ENCODE data around the gene ZXDC.

The ZXDC gene

DNA sequence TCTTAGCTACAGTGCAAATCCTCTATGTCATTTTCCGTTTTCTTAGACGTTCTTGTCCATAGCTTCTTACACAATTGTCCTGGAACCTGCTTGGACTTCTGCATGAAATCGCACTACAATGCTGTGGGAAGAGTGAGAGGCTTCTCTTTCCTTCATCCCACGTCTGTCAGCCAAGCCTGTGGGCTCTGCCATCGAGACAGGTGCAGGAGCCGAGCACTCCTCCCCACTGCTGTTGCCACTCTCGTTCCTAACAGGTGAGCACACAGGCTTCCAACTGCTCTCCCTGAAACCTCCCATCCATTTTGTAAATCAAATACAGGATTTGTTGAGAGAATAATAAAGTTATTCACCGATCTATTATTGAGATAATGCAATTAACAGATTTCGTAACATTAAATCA, 23.5 kb downstream of the ZXDC start:
- DNase-seq (ENCODE audit: low read depth in 2 of 2): no peak

GRCh38 chr3:126451511-126451910, 24.2 kb downstream of the ZXDC start:
- no peak for DNase-seq (ENCODE audit: low read depth in 2 of 2)

DNA sequence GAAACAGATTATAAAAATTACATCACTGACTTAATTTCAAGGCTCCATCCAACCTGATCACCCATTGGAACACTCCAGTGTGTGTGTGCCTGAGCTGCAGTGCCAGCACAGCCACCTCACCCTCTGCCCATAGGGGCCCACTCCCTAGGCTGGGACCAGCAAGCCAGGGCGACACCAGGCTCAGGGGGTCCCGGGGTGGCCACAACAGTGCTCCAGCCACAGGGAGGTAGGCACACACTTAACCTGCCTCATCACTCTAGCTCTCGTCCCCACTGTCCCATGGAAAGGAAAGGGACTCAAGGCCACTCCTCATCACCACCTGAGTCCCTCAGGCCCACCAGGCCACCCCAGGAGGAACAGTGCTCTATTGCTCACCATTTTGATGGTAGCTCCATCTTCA, 24.9 kb downstream of the ZXDC start:
- no peak for DNase-seq (ENCODE audit: low read depth in 2 of 2)

DNA sequence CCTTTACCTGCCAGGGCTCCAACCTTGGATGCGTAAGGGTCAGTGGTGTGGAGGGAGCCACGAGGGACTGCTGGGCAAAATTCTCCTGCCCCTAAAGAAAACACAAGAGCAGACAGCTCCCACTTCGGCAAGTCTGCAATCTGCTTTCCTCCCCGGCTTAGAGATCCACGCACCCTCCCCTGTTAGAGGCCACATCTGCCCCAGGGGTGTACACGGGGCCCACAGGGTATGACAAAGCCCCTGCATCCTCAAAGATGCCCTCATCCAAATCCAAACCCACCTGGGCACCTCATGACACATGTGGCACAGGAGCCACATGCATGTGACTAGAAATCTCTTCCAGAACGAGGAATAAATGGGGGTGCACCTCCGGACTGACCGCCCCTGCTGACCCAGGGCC, 25.5 kb downstream of the ZXDC start:
- no peak for DNase-seq (ENCODE audit: low read depth in 2 of 2)

DNA sequence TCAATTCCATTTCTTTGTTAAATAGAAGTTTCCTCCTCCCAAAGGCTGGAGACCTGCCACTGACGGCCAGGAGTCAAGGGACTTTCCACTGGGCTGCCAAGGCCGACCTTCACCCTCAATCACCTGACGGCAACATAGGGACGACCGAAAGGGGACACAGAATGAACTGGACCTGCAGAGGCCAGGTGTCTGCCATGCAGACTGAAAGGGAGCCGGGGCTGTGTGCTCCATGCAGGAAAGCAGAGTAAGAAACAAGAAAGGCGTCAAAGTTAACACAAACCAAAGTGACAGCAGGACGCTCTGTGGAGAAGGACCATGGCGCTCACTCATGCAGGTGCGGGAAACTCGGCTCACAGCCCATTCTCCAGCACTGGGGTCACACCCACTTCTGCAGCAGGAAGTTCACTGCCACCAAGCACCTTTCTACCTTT, 26.1 kb downstream of the ZXDC start:
- DNase-seq (ENCODE audit: low read depth in 2 of 2): no peak

GRCh38 chr3:126448893-126449180, 26.9 kb downstream of the ZXDC start:
- no peak for DNase-seq (ENCODE audit: low read depth in 2 of 2)

DNA sequence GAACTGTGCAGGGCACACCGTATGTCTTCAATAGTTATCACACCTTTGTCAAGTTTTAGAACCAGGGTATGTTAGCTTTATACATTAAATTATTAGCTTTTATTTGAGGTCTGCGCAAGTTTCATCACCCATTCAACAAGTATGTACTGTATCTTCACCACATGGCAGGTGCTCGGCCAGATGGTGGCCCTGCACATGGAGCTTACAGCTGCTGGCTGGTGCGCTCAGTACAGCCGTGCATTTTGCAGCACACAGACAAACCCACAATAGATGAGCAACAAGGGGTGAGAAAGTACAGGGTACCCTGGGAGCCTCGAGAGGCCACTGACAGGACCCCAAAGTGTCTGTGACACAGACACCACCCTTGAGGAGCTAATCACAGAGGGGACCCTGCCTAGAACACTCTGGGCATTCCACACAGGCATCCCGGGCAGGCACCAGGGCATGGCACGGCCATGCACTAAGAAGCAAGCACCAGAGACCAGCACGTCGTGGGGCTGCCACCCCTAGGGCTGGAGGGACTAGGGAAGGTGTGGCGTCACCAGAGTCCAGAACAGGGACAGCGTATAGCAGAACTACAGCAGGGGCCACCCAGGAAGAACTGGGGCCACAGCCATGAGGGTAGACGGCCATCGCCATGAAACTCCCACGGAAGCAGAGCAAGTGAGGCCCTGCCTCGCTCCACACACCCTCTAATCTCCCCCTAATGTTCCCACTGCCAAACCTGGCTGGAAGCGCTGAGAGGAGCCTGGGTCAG, 27.4 kb downstream of the ZXDC start:
- no peak for DNase-seq (ENCODE audit: low read depth in 2 of 2)

- no peak for DNase-seq (ENCODE audit: low read depth in 2 of 2)
These were observed 28.1 kb downstream of the ZXDC start for GRCh38 chr3:126447456-126448106.

GRCh38 chr3:126446791-126447190, 28.9 kb downstream of the ZXDC start:
- DNase-seq (ENCODE audit: low read depth in 2 of 2): no peak

- DNase-seq (ENCODE audit: low read depth in 2 of 2): no peak
These were observed 29.4 kb downstream of the ZXDC start for GRCh38 chr3:126446301-126446700.

DNA sequence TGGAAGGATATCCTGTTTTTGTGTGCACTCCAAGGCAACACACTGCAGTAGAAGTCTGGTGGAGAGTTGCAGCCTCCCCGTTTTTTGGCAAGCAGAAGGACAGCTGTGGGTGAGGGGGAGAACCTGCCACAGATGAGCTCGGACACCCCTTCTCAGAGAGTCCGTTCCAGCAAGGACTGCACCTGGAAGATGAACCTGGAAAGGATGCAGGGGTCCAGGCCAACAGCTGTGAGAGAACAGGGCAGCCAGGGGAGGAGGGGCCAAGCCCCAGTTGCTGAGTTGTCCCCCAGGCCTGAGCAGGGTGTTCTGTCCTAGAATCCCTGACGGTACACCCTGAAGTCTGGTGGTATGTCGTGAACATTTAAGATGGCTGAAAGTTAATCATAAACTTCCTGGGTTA, 30.2 kb downstream of the ZXDC start:
- DNase-seq (ENCODE audit: low read depth in 2 of 2): no peak

GRCh38 chr3:126442856-126443242, 32.8 kb downstream of the ZXDC start:
- DNase-seq (ENCODE audit: low read depth in 2 of 2): no peak

GRCh38 chr3:126442094-126442855, 33.4 kb downstream of the ZXDC start:
- no peak for DNase-seq (ENCODE audit: low read depth in 2 of 2)

GRCh38 chr3:126441256-126441880, 34.3 kb downstream of the ZXDC start:
- DNase-seq (ENCODE audit: low read depth in 2 of 2): no peak

DNA sequence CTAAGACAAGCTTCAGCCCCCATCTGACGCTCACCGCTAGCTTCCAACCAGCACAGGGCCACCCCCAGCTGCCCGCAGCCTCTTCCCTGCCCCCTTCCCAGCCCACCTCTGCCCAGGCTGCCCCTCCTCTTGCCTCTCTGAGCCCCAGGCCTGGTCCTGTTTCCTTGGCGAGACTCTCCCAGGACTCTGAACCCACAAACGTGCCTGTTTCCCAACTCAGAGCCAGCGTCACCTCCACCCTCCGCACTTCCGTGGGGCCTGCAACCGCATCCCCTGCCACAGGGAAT, 35.0 kb downstream of the ZXDC start:
- no peak for DNase-seq (ENCODE audit: low read depth in 2 of 2)

DNA sequence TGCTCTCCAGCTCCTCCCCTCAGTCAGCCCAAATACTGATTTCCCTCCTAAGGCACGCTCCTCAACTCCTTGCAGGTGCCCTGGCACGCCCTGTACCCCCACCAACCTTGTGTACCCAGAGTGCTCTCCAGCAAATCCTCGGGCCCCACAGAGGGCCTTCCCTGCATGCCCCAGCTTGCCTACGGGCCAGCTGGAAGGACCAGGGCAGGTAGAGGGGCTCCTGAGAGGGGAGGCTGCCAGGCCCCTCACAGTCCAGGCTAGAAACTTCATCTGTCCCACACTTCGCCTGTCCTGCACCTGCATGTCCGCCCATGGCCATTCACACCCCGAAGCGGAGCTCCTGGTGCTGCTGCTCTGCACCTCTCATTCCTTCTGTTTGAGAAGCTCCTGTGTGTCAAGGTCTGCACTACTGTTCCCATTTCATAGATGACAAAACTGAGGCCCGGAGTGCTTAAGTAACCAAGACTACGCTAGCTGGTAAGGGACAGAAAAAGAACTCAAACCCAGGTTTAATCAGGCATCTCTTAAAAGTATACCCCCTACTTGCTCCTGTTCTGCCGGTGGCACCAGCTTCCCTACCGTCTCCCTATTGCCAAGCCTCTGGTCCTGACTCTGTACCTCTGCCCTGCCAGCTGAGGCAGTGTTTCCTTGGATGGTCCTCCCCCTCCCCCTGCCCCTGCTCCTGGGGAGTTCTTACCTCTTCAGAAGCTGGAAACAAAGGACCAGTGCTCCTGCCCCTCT, 35.6 kb downstream of the ZXDC start:
- no peak for DNase-seq (ENCODE audit: low read depth in 2 of 2)

DNA sequence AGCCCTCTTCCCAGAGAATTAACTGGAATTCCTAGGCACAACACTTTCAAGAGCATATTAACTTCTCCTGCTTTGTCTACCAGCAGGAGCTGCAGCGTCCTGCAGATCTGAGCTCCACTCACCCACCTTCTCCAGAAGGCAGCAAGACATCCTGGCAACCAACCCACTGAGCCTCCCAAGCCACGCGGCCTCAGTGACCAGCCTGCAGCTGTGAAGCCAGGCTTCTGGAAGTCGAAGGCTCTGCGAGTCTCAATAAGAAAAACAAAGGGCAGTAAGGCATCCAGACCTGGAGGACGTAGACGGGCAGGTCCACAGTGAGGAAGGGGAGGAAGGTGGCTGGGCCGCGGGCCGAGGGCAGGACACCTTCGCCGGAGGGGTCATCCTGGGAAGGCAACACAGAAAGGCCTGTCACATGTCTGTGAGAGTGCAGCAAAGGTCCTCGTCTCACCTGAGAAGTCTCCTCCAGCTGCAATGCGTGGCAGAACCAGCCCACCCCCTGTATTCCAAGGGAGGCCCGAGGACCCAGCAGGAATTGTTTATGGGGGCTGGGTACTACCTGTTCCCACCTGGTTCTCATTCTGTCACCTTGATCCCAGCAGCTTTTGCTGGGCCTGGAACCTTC, 36.2 kb downstream of the ZXDC start:
- DNase-seq (ENCODE audit: low read depth in 2 of 2): no peak

DNA sequence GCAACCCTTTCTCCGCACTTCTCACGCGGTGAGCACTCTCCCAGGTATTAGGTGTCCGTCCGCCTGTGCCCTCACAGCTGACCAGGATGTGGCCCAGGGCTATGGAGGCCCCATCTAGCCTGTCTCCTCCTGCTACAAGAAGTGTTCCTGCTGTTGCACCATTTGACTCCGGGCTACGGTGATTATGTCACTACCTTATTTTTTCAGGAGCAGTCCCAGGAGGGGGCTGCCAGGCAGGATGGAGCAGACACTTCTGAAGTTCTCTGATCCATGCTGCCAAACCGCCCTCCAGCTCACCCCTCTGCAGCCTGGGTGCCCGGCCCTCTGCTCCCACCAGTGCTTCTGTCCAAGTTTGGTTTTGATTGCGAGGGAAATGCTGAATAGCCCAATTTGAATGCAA, 36.9 kb downstream of the ZXDC start:
- no peak for DNase-seq (ENCODE audit: low read depth in 2 of 2)

- DNase-seq (ENCODE audit: low read depth in 2 of 2): no peak
These were observed 37.5 kb downstream of the ZXDC start for GRCh38 chr3:126438186-126438585.

DNA sequence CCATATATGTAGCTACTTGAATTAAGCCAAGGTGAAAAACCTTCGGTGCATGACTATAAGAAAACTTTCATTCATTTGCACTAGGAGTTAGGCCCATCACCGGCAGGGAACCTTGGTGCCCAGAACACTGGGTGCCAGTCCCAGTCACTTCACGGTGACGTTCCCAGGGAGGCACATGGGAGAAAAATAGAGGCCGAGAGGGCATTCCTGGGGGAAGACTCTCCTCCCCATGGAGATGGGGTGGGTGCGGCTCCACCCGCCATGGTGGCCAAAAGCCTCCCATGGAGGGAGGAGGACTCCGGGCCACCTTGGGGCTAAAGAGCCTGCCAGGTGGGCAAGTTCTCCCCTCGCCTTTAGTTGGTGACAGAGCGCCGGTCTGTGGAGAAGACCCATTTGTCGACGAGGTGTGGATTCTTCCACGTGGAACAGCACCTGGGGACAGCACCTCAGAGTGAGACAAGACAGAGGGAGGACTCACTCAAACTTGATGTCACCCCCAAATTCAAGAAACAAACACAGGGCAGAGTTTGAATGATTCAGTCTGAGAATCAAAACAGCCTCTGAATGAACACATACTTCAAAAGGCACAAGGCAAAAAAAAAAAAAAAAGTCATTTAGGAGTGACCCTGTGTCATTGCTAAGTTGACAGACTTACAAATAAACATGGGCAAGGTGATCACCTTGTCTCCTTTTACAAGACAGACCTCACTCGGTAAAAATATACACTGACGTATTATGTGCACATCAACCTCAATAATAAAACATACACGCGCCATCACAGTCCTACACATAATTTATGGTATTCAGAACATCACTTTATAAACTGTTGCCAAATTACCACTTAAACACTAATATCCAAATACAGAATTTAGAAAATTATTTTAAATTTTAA, 38.6 kb downstream of the ZXDC start:
- DNase-seq (ENCODE audit: low read depth in 2 of 2): no peak
